ENCODE results near the gene HOXC10.
A peak's percentile ranks its signal among the peaks of the same experiment; 100 is the strongest.

The HOXC10 gene

DNA sequence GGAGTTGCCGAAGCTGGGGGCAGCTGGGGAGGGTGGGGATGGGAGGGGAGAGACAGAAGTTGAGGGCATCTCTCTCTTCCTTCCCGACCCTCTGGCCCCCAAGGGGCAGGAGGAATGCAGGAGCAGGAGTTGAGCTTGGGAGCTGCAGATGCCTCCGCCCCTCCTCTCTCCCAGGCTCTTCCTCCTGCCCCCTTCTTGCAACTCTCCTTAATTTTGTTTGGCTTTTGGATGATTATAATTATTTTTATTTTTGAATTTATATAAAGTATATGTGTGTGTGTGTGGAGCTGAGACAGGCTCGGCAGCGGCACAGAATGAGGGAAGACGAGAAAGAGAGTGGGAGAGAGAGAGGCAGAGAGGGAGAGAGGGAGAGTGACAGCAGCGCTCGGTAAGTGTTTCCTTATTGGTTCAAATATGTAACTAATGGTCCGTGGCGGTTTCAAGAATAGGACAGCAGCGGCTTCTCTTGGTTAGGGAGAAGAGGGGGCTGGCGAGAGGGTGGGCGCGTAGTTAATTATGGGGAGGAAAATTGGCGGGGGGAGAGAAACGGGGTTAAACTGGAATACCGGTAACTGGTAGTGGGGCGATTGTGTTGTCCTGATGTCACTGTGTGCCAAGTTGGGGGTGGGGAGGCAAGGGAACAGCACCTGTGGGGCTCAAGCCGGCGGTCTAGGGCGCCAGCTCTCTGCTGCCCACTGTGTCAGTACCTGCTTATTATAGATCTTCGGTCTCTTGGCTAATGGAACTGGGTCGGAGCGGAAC lies 32.3 kb downstream of the HOXC10 start:
- no peak for DNase-seq

DNA sequence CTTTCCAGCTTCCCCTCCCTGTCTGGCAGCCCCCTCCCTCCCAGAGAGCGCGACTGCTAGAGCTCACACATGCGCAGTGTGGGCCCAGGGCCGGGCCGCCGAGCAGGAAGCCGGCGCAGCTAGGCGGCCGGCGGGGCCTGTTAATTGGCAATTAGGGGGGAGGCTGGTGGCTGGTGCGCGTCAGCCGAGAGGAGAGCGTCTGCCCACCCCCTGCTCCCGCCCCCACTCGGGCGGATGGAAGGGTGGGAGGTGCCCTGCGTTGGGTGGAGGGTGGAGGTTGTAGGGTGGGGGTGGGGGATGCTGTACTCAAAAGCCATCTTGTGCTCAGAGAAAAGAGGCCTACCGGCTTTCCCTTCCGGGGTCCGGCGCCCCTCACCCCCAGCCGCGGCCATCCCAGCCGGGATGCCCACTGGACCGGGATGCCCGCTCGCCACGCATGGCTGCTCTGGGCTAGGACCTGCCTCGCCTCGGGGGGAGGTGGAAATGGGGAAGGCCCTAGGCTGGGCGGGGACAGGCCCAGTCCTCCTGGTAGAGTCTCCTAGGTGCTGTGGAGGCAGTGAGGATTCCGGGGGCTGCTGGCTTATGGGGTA lies 33.0 kb downstream of the HOXC10 start:
- DNase-seq, result peak; percentile 60

DNA sequence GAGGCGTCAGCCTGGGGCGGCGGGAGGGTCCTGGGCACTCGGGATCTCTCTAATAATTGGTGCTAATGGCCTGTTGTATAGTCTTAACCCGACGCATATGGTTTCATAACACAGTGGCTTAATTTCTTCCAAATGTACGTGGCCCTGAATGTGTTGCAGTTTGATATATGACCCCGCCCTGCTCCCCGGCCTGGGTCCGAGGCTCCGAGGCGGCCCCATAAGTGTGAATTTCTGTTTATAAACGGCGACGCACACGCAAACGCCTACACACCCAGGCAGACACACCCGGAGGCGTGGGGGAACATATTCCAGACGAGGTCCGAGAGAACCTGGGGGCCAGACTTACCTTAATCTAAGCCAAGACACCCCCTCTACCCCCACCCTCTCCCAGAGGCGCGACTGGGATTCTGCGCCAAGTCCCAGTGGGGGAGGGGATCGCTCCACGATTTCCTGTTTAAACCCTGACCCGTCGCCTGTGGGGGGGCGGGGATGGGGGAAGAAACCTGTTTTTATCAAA lies 33.6 kb downstream of the HOXC10 start:
- no peak for DNase-seq

DNA sequence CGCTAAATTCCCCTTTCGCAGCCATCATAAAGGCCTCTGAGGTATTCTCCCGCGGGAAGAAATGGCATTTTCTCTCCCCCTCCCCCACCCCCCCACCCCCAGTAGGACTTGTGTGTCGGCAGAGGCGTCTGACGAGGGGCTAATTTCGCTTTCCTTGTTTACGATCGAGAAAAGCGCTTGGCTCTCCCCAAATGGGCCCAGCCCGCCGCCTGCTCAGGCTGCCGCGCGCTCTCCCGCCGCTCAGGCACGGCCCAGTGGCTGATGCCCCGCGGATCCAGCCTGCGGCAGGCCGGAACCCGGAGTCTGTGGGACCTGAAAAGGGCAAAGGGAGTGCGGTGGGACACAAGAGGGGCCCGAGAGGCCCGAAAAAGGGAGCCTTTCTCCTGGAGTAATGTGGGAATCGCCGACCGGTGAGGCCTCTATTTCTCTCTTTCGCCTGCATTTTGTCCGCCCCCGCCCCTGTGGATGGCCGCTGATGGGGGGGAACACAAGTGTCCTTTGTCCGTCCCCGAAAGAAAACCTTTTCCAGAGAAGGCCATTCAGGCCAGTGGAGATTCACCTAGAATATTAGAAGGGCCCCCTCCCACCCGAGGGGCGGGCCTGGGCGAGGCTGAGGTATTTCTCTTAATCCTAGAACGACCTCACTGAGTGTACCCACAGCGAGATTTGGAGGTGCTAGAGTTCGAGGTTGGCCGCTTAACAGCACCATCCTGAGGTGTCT lies 34.3 kb downstream of the HOXC10 start:
- no peak for DNase-seq

DNA sequence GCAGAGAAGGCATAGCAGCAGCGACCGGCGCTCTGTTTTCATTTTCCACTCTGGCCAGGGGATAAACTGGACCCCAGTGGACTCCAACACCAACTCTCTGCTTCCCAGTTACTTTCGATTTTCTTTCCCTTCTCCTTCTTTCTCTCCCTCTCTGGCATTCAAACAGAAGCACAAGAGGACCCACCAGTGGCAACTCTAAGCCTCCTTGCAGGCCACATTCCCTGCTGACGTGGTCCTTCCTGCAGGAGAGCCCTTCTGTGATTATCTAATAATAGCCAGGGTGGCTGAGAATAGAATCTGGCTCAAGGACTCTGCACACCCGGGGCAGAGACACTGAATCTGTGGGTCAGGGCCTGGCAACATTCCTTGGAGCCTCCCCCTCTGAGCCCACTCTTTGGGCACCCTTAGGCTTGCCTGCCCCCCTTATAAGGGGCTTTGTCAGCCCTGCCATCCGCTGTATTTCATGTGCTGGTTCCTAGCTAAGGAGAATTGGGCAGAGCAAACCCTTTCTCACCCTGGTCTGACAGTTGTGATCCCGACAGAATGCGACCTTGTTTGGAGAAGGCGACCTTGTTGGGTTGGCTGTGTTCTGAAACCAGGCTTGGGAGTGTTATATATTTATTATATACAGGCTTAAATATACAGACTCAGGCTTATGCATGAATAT lies 35.1 kb downstream of the HOXC10 start:
- no peak for DNase-seq

DNA sequence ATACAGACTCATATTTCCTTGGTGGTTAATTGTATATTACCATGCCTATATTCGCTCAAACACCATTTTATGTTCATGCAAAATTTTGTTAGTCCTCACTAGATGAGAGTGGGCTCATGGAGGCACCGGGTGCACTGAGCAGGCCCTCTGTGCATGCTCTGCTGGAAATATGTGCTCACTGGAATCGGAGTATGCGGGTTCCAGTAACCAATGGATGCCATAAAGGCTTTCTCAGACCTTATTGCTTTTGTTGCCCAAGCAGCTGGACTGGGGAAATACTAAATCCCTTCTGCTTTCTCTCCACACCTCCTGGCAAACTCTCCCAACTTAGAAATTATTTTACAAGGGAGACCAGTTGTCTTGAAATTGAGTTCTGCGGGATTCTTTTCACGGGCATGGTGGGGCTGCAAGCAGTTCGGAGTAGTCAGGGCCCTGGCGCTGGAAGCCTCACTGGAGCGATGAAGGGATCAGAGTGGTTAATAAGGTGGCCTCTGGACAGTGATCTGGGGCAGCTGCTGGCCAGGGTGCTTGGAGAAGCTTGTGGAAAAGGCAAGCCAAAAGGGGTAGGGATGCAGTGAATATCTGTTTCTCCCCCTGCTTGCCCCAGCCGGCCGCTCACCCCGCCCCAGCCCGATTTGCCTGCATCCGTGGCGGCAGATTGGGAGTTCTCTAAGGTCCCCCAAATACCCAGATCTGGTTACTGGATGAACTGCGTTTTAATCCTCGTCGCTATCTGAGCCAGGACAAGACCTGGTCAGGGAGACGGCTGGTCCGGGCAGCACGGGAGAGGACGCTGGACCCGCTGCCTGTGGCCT lies 35.9 kb downstream of the HOXC10 start:
- no peak for DNase-seq

DNA sequence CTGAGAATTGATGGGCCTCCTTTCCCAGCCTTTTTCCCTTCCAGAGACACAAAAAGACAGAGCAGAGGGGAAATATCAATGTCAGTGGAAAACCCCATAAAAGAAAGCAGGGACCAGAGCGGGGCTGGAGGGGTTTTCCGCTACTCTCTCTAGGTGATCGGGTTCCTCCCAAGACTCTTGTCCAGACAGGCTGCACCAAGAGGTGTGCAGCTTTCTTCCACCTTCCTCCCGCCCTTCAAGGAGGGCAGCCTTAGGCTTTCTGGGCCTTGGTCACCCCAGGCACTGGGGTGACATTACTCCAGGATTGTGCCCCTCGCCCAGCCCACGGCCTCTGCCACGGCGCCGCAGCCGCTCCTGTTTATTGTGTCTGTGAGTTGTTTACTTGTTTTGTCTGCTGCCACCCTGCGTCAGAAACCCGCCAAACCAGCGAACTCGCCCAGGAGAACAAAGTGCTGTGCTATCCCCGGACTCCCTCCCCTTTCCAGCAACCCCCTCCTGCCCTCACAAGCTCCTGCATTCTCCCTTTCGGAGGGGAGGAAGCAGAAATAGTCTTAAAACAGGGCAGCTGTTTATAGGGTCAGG lies 36.6 kb downstream of the HOXC10 start:
- no peak for DNase-seq

DNA sequence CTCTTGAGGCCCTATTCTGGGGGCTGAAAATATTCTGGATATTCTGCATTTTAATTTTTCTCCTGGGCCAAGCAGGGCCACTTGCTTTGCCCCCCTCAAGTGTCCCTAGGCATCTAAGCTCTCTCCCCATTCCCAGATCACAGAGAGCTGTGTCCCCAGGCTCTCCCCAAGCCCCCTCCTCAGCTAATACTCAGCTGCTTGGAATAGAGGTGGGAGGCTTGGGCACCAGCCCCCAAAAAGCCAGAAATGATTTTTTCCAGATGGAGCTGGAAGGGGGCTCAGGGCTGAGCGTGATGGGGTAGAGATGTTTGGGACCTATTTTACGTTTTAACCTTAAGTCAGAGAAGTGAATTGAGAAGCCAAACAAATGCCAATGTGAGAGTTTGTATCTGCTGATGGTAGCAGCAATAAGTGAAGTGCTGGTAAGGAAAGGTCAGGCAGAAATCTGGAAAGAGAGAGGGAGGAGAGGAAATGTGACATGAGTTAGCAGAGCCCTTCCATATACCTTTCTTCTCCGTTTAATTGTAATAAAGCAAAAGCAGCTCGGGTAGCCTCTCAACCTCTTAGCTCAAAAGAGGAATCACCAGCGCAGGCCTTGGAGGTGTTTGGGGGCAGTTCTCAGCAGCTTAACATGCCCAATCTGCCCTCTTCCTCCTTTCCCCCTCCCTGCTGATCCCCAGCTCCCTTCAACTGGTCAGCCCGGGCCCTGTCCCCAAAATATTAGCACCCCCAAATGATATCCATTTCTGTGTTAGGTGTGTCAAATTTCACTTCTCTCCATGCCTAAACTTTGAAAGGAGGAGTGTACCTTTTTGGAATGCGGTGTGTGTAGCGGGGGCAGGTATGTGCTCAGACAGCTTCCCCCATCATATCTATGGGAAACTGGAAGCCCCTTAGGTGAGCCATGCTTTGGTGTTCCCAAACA lies 38.3 kb downstream of the HOXC10 start:
- no peak for DNase-seq

DNA sequence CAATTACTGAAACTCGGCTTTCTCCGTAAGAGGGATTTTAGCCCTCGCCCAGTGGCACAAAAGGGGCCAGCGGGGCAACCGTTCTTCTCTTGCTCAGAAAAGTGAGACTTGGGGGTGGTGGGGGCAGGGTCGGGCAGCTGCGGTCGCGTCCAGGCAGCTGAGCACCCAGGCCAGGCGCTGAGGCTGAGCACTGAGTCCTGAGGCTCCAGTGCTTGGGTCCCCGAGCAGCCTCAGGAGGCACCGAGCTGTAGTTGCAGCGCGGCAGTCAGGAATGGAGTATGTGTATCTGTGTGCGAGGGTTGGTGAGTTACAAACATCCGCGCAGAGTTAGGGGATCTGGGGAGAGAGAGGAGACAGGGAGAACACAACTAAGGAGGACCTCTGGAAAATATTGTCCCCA lies 39.2 kb downstream of the HOXC10 start:
- no peak for DNase-seq

DNA sequence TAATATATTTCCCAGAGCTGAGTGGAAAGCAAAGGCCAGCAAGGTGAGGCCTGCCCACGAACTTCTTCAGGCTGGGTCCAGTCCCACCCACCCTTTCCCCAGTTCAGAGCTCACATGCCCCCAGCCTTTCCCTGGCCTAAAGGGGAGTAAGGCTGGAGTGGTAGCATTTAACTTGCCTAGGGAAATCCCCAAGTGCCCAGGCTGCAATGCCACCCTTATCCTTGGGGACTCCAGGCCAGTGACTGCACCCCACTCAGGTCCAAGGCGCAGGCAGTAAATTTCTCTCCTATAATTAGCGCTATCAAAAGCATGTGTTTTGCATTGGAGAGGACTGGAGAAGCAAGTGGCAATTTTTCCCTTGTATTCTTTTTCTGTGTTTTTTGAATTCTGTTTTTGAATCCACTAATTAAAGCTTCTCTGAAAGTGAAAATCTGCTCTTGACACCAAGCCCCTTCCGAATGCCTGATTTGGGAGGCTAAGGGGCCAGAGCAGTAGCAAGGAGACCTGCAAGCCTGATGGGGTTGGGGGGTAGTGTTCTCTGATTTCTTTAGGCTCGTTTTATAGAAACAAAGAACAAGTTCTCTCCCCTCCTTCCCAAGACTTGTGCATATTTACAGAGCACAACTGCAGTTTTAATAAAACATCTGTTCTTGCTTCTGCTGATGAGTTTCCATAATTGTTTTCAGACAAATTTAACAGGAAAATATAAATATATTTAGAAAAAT lies 39.8 kb downstream of the HOXC10 start:
- DNase-seq, result no peak

DNA sequence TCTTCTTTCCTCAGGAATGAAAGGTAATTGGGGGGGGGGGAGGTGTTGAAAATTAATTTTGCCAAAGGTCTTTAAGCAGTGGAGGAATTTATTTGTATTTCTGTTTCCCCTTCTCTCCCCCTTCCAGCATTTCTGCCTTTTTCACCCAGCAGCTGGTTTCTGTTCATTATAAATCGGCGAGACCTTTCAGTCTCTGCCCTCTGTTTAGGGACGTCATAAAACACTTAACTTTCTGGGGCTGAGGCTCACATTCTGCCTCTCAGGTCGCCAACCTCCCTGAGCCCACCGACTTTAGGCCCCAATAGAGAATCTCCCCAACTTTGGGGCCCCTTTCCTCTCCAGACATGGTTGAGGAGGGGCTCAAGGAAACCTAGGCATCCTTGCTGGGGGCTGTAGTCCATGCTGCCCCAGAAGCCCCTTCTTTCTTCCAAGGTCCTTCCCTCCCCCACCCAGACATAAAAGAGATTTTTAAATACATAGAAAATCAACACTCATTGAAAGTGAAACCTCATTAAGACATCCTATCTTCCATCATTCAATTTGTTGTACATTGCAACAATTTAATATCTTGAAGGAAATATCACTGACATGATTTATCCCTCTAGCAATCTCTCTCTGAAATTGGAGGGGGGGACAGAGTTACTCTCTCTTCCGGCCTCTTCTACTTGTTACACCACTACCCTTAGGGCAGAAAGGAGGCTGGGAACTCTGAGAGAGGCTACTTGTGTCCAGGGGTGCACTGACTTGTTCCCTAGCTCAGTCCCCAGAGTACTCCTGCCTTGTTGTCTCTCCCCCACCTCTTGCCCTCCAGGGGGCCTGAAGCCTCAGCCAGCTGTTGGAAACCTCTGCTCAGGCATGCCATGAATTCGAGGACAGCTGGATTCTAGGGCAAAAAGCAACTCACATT lies 40.8 kb downstream of the HOXC10 start:
- DNase-seq, result no peak

DNA sequence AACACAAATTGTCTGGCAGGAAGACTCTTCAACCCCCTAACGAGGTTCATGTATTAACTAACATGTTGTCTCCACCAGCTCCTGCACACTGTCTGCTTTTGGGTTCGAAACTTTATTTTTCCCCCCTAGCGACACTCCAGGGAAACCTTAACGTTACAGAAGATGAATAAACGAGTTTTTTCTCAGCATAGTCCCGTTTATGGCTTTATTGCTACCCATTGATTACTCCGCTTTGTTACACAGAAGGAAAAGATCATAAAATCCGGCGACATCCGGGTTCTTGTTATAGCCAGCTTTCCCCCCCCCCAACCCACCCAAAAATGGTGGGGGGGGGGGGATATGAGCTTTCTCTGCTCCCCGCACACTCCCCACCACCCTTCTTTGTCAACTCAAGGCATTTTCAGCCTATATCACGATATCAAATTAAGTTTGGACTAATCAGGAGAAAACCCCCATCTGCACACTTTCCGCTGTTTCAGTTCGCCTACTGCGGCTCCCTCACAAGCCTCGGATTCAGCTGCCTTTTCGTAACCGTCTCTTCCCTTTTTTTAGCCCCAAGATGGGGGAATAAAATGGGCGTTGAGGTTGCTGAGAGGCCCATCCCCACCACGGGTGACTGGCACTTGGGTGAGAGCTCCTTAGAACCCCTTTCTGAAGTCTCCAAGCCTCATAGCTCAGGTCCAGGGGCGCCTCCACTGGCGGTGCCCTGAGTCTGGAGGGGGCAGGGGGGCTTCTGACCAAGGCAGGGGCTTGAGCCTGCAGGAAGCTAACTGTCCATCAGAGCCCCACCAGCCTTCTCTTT lies 41.9 kb downstream of the HOXC10 start:
- DNase-seq, result no peak

DNA sequence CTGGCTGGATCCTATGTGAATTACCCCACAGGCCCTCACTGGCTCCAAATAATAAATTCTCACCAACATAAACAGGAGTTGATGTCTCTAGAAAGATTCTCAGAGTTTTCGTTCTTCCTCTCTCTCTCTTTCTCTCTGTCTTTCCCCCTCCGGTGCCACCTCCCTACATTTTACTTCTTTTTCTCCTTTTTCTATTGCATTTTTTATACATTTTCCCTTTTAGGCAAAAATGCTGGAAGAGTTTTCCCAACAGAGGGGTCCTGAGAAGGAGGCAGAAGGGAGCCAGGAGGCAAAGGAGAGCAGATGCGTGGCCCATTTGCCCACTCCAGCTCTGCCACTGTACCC lies 42.5 kb downstream of the HOXC10 start:
- no peak for DNase-seq

DNA sequence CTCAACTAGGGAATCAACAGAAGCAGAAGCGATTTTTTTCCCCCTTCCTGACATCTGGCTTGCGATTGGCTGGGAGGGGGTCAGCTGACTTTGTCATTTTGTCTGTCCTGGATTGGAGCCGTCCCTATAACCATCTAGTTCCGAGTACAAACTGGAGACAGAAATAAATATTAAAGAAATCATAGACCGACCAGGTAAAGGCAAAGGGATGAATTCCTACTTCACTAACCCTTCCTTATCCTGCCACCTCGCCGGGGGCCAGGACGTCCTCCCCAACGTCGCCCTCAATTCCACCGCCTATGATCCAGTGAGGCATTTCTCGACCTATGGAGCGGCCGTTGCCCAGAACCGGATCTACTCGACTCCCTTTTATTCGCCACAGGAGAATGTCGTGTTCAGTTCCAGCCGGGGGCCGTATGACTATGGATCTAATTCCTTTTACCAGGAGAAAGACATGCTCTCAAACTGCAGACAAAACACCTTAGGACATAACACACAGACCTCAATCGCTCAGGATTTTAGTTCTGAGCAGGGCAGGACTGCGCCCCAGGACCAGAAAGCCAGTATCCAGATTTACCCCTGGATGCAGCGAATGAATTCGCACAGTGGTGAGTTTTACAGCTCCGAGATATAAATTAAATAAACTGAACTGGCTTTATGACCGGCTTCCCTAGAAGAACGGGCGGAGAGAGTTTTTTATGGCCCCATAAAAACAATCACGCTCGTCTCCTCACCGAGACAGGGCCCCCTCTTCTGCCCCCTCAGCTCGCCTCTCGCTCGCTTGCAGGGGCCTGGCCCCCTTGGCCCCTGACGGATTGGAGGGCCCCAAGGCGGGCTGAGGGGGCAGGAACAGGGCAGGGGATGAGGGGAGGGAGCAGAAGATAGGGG lies 43.6 kb downstream of the HOXC10 start, which contains the start of gene HOXC6:
Gene HOXC6 (plus strand): TSS at position 127 of the 888 bp plus-strand sequence. CDS start 82 bp downstream, at position 209.
- no peak for DNase-seq

DNA sequence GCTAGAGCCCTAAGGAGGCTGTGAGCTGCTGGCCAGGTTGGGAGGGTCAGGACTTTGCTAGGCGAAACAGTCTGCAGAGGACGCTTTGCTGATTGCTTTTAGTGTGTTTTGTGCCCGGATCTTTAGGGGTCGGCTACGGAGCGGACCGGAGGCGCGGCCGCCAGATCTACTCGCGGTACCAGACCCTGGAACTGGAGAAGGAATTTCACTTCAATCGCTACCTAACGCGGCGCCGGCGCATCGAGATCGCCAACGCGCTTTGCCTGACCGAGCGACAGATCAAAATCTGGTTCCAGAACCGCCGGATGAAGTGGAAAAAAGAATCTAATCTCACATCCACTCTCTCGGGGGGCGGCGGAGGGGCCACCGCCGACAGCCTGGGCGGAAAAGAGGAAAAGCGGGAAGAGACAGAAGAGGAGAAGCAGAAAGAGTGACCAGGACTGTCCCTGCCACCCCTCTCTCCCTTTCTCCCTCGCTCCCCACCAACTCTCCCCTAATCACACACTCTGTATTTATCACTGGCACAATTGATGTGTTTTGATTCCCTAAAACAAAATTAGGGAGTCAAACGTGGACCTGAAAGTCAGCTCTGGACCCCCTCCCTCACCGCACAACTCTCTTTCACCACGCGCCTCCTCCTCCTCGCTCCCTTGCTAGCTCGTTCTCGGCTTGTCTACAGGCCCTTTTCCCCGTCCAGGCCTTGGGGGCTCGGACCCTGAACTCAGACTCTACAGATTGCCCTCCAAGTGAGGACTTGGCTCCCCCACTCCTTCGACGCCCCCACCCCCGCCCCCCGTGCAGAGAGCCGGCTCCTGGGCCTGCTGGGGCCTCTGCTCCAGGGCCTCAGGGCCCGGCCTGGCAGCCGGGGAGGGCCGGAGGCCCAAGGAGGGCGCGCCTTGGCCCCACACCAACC lies 44.8 kb downstream of the HOXC10 start:
- no peak for DNase-seq

DNA sequence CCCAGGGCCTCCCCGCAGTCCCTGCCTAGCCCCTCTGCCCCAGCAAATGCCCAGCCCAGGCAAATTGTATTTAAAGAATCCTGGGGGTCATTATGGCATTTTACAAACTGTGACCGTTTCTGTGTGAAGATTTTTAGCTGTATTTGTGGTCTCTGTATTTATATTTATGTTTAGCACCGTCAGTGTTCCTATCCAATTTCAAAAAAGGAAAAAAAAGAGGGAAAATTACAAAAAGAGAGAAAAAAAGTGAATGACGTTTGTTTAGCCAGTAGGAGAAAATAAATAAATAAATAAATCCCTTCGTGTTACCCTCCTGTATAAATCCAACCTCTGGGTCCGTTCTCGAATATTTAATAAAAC lies 45.5 kb downstream of the HOXC10 start:
- DNase-seq, result no peak
